Measurements from ENCODE around the gene CETN3. TPM values are rescaled to one million over a fixed set of nuclear protein-coding genes. Genes with fewer than 3 reads are reported as not detected.

CETN3 gene
- polyA plus RNA-seq, 1 donor from 2014 or later: 116 TPM

- Histone ChIP-seq H3K9me2 (ENCODE audit: insufficient read depth, low read length) (no peaks in the 10 kb centered on the region), H3K79me2 (replicated peaks; ENCODE audit: insufficient read depth, low read length) (peaks cover 34% of the 10 kb centered on the region), H3K27ac (ENCODE audit: low read length) (peak overlapping the region; percentile 100), H3K4me2 (ENCODE audit: low read length) (peak overlapping the region; percentile 83), H3K4me3 (ENCODE audit: low read length) (peak overlapping the region; percentile 80), H2AFZ (ENCODE audit: low read depth, low read length) (peak overlapping the region; percentile 94), H4K20me1 (ENCODE audit: insufficient read depth) (no peaks in the 10 kb centered on the region), H3K36me3 (ENCODE audit: insufficient read depth, low read length) (no peaks in the 10 kb centered on the region), H3K27me3 (ENCODE audit: insufficient read depth, low read depth, low read length) (no peaks in the 10 kb centered on the region), H3K9ac (ENCODE audit: low read length) (peak overlapping the region; percentile 99), H3F3A (ENCODE audit: insufficient read depth, low read length, poor library complexity, severe bottlenecking) (peaks cover 12% of the 10 kb centered on the region), H3K9me3 (ENCODE audit: low read length) (no peaks in the 10 kb centered on the region)
- TF ChIP-seq TAF1 (IDR thresholded peaks at IDR 0.05; ENCODE audit: low read depth) (no peak), SMC3 (conservative IDR thresholded peaks at IDR 0.05; ENCODE audit: poor library complexity) (no peak), POLR2AphosphoS5 (IDR thresholded peaks at IDR 0.05) (no peak), CTCF (IDR thresholded peaks at IDR 0.05; ENCODE audit: poor library complexity, severe bottlenecking) (no peak), RAD21 (conservative IDR thresholded peaks at IDR 0.05) (no peak), EP300 (conservative IDR thresholded peaks at IDR 0.05; ENCODE audit: poor library complexity, severe bottlenecking) (no peak), MXI1 (conservative IDR thresholded peaks at IDR 0.05; ENCODE audit: poor library complexity, severe bottlenecking) (peak; percentile 21)
Measured at GRCh38 chr5:90408571-90409317, 812 bp downstream of the CETN3 start.

GRCh38 chr5:90406466-90406865, 3.1 kb downstream of the CETN3 start:
- H2AFZ ChIP-seq (ENCODE audit: low read depth, low read length): no peak overlapping the region
- H3K27me3 ChIP-seq (ENCODE audit: insufficient read depth, low read depth, low read length): no peaks in the 10 kb centered on the region
- H3F3A ChIP-seq (ENCODE audit: insufficient read depth, low read length, poor library complexity, severe bottlenecking): peaks cover 12% of the 10 kb centered on the region
- peak overlapping the region; percentile 7 for H3K4me3 ChIP-seq (ENCODE audit: low read length)
- H3K9me3 ChIP-seq (ENCODE audit: low read length): no peaks in the 10 kb centered on the region
- no peaks in the 10 kb centered on the region for H3K36me3 ChIP-seq (ENCODE audit: insufficient read depth, low read length)
- no peak overlapping the region for H3K9ac ChIP-seq (ENCODE audit: low read length)
- H3K79me2 ChIP-seq (replicated peaks; ENCODE audit: insufficient read depth, low read length): peaks cover 30% of the 10 kb centered on the region
- H3K9me2 ChIP-seq (ENCODE audit: insufficient read depth, low read length): no peaks in the 10 kb centered on the region
- H3K27ac ChIP-seq (ENCODE audit: low read length): no peak overlapping the region
- H3K4me2 ChIP-seq (ENCODE audit: low read length): no peak overlapping the region
- no peaks in the 10 kb centered on the region for H4K20me1 ChIP-seq (ENCODE audit: insufficient read depth)
- TF ChIP-seq RAD21 (conservative IDR thresholded peaks at IDR 0.05) (no peak), SMC3 (conservative IDR thresholded peaks at IDR 0.05; ENCODE audit: poor library complexity) (no peak), EP300 (conservative IDR thresholded peaks at IDR 0.05; ENCODE audit: poor library complexity, severe bottlenecking) (no peak), MXI1 (conservative IDR thresholded peaks at IDR 0.05; ENCODE audit: poor library complexity, severe bottlenecking) (no peak), TAF1 (IDR thresholded peaks at IDR 0.05; ENCODE audit: low read depth) (no peak), CTCF (IDR thresholded peaks at IDR 0.05; ENCODE audit: poor library complexity, severe bottlenecking) (no peak), EZH2 (IDR thresholded peaks at IDR 0.05; ENCODE audit: borderline replicate concordance, insufficient read depth, low read length, poor library complexity, severe bottlenecking) (no peak), POLR2AphosphoS5 (IDR thresholded peaks at IDR 0.05) (no peak)
- TF ChIP-seq, protein P1, sequence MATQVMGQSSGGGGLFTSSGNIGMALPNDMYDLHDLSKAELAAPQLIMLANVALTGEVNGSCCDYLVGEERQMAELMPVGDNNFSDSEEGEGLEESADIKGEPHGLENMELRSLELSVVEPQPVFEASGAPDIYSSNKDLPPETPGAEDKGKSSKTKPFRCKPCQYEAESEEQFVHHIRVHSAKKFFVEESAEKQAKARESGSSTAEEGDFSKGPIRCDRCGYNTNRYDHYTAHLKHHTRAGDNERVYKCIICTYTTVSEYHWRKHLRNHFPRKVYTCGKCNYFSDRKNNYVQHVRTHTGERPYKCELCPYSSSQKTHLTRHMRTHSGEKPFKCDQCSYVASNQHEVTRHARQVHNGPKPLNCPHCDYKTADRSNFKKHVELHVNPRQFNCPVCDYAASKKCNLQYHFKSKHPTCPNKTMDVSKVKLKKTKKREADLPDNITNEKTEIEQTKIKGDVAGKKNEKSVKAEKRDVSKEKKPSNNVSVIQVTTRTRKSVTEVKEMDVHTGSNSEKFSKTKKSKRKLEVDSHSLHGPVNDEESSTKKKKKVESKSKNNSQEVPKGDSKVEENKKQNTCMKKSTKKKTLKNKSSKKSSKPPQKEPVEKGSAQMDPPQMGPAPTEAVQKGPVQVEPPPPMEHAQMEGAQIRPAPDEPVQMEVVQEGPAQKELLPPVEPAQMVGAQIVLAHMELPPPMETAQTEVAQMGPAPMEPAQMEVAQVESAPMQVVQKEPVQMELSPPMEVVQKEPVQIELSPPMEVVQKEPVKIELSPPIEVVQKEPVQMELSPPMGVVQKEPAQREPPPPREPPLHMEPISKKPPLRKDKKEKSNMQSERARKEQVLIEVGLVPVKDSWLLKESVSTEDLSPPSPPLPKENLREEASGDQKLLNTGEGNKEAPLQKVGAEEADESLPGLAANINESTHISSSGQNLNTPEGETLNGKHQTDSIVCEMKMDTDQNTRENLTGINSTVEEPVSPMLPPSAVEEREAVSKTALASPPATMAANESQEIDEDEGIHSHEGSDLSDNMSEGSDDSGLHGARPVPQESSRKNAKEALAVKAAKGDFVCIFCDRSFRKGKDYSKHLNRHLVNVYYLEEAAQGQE (IDR thresholded peaks at IDR 0.05; ENCODE audit: borderline replicate concordance): no peak

Measured in neural cell (in vitro differentiated cells).